Kasumi-1 (cell line): Measurements from ENCODE around the gene LRRC25.
A peak's percentile ranks its signal among the peaks of the same experiment; 100 is the strongest.

ENCODE experiments used
- DNase-seq, 2 experiments: peaks; one replicate each; lab custom pipeline; 2025; lab: John Stamatoyannopoulos, UW

Gene LRRC25

GRCh38 chr19:18435842-18436670, 38.6 kb upstream of the LRRC25 start:
- DNase-seq: no peak

DNA sequence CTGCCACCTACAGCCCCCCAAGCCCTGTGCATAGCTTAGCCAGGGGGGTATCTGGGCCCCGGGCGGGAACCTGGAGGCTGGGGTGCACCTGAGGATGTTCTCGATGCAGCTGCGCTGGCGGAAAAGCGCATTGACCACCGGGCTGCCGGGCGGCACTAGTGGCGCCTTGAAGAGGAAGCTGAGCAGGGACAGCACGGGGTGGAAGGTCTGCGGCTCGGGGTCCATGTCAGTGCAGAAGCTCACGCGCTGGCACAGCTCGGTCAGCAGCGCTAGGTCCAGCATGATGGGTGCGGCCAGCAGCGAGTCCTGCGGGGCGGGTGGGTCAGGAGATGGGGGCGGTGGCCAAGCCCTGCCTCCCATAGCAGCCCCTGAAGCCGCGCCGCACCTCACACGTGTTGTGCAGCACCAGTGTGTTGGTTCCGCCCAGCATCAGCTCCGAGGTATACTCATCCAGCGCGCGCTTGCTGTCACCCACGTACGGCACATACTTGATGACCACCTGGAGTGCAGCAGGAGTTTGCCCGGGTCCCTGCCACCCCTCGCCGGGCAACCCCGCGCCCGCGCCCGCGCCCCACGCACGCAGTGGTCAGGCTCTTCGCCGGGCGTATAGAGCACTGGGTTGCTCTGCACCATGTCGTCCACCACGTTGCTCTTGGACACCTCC, 37.9 kb upstream of the LRRC25 start:
- DNase-seq: no peak

- no peak for DNase-seq
These were observed 37.2 kb upstream of the LRRC25 start for GRCh38 chr19:18434411-18435175.

DNA sequence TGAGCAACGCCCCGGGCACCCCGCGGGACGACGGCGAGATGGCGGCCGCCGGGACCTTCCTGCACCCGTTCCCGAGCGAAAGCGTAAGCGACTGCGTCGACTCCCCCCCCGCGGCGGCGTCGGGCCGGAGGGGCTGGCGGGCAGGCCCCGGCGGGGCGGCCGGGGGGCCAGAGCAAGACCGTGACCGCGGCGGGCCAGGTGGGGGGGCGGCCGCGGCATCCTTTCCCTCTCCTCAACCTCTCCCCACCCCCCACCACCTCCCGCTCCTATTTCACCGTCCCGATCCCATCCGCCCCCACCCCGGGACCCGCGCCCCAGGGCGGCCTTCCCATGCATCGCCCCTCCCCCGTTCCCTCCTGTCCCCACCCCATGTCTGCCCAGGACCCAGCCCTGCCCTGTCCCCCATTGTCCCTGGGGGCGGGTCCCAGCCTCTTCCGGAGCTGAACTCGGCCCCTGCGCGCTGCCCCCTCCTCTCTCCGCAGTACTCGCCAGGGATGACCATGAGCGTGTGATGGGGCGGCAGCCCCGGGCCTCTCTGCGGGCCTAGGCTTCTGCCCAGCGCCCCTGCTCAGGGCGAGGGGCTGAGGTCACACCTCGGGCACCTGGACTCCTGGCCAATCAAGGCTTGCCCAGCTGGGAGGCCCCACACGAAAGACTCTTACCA, 36.4 kb upstream of the LRRC25 start:
- DNase-seq: no peak

GRCh38 chr19:18433015-18433691, 35.7 kb upstream of the LRRC25 start:
- DNase-seq: no peak

DNA sequence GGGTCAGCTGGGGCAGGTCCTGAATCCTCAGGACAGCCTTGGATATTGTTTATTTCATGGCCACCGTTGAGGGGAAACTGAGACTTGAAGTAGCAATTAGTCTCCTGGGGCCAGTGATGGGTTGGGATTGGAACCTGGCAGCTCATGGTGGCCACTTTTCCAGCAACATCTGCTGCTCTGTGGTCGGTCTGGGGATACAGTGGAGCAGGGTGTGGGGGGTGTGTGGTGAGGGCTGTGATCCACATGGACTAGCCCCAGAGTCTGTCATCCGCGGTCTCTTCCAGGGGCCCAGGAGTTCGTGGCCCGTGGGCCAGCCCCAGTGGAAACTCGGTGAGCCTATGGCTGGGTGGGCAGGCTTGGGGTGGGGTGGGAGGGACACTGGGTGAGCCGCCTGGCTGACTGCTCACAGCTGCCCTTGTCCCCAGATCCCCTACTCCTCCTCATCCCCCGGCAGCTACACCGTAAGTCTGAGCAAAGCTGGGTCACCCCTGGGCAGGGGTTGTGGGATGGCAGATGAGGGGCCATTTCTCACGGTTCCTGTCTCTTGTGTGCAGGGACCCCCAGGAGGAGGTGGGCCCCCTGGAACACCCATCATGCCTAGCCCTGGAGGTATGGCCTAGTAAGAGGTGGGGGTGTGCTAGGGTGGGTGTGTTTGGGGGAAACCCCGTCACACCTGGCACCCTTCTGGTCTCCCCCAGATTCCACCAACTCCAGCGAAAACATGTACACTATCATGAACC, 35.0 kb upstream of the LRRC25 start:
- DNase-seq: no peak

- DNase-seq: no peak
These were observed 34.2 kb upstream of the LRRC25 start for GRCh38 chr19:18431351-18432197.

- no peak for DNase-seq
These were observed 33.2 kb upstream of the LRRC25 start for GRCh38 chr19:18430417-18431144.

- DNase-seq: no peak
These were observed 32.4 kb upstream of the LRRC25 start for GRCh38 chr19:18429717-18430416.

DNA sequence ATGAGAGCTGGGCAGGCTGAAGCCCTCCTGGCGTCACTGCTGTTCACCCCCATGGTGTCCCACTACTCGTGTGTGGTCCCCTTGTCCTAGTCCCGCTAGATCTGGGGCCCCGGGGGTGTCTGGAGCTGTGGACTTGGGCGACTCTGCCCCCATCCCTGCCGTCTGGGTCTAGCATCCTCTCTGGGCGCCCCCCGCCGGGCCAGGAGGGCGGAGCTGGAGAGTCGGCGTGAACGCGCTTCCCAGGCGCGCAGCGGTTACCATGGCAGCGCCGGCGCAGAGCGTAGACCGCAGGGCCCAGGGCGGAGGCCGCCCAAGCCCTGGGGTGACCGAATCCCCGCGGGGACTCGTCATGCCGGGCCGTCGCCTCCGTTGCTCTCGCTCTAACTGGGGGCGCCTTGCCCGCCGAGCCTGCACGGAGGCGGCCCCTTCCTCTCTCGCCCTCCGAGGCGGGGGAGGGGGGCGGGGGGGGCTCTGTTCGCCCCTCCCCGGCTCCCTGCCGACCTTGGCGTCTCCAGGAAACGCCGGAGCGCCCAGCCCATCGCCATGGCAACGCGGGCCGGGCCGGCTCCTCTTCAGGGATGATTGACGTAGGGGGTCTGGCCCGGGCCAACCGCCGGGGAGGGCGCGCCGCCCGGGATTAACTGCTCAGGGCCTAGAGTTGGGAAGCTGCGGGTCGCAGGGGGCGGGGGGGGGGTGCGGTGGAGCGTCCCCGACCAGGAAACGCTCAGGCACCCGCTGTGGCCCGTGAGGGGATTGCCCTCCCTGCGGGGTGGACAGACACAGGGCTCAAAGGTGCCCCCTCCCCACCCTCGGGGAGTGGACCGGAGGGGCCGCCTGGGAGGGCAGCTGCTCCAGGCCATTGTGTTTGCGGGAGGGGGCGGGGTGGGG, 31.6 kb upstream of the LRRC25 start:
- DNase-seq: no peak

DNA sequence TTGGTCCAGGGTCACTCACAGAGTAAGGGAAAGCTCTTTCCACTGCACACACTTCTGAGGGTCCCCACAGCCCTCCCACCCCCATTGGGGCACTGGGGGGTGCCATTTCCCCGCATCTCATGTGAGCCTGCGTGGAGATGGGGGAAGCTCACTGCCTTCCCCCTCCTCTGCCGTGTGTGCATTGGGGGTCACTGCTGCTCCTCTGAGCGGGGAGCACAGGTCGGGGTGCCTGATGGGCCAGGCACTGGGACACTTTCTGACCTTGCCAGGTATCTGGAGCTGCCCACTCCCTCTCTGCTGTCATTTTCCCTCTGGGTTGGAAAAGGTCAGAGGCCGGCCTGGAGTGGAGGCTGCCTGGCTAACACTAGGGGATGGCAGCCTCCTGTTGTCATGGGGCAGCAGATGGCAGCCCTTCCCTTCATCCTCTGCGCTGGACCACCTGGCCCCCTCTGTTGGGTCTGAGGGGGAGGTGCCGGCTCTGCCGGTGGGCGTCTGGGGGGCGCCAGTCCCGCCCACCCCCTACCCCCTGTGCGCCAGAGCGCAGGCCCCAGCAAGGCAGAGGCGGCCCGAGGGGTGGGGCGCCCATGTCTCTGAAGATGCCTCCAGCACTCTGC, 30.9 kb upstream of the LRRC25 start:
- DNase-seq: no peak

GRCh38 chr19:18427743-18428113, 30.3 kb upstream of the LRRC25 start:
- DNase-seq: no peak

- no peak for DNase-seq
These were observed 29.8 kb upstream of the LRRC25 start for GRCh38 chr19:18427080-18427742.

DNA sequence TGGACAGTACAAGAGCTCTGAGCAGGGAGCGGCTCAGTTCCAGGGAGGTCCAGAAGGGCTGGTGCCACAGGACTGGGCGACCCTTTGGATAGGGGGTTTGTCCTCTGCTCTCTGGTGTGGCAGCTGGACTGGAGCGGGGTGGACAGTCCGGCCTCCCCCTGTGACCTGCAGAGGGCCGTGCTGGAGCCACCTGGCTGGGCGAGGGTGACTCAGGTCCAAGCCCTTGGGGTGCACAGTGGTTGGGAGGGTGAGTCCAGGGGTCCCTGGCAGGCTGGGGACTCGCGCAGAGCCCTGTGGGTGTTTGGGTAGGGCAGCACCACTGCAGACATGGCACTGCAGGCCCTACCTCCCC, 29.0 kb upstream of the LRRC25 start:
- no peak for DNase-seq

- DNase-seq: peak; percentile 43 to 58
These were observed 28.3 kb upstream of the LRRC25 start for GRCh38 chr19:18425515-18426415.
